Endothelial cell of umbilical vein (primary cell): ENCODE data around the gene DIAPH2. TPM values are rescaled to one million over a fixed set of nuclear protein-coding genes. Genes with fewer than 3 reads are reported as not detected.

Source experiments
- BruUV-seq: library from RNA; stranded (reverse); fragments of 400-500 nt; replicated peaks from 2 replicates; lab custom pipeline; 2021; lab: Mats Ljungman, UMichigan
- CTCF ChIA-PET: fragments of 300-600, 350-600 bp; sonication (Branson Sonifier 250); formaldehyde crosslinking; loops from one replicate; lab custom pipeline; 2021; ENCODE audit warnings: antibody characterized with exemption, inconsistent platforms; lab: Charles Lee
- POLR2A ChIA-PET: fragments of 300-600, 350-600 bp; sonication (Branson Sonifier 250); formaldehyde crosslinking; loops from one replicate; lab custom pipeline; 2021; ENCODE audit warnings: antibody characterized with exemption, inconsistent platforms; lab: Charles Lee
- DNase-seq: peaks from one replicate; pipeline ENCODE4 v3.0.0-alpha.2; 2011; ENCODE audit warnings: low read depth, low spot score
- FAIRE-seq: peaks from 2 replicates; lab custom pipeline; 2011; peaks lifted over from hg19 to GRCh38; lab: Jason Lieb, UNC
- H2AFZ ChIP-seq: 2 replicates; pipeline ENCODE4 v1.6.0; 2012; ENCODE audit warnings: low read depth, low read length, control low read depth, inconsistent platforms
- H3K27ac ChIP-seq: 2 replicates; pipeline ENCODE4 v1.5.1; 2011; ENCODE audit warnings: low read depth, mild to moderate bottlenecking, control low read depth, low read length, moderate library complexity; ENCODE audit not compliant: insufficient read depth
- H3K27me3 ChIP-seq, 2 experiments: 2 replicates each; pipeline versions ENCODE4 v1.6.0 to v1.6.1; 2011; ENCODE audit warnings: low read length in 2 of 2, mixed read lengths in 1 of 2; ENCODE audit not compliant: control insufficient read depth in 2 of 2, insufficient read depth in 2 of 2
- H3K36me3 ChIP-seq, 2 experiments: 2 replicates in 1 of 2; 3 replicates in 1 of 2; pipeline ENCODE4 v1.5.1; 2011; ENCODE audit warnings: low read length in 2 of 2, mild to moderate bottlenecking in 1 of 2, moderate library complexity in 1 of 2; ENCODE audit not compliant: control insufficient read depth in 2 of 2, insufficient read depth in 2 of 2; ENCODE audit errors: extremely low read depth in 1 of 2
- H3K4me1 ChIP-seq: 3 replicates; pipeline ENCODE4 v1.5.1; 2011; ENCODE audit warnings: mild to moderate bottlenecking, low read length; ENCODE audit not compliant: control insufficient read depth, insufficient read depth; ENCODE audit errors: extremely low read depth
- H3K4me2 ChIP-seq: 2 replicates; pipeline ENCODE4 v1.6.1; 2011; ENCODE audit warnings: low read length, control low read depth, mixed read lengths; ENCODE audit not compliant: insufficient read depth
- H3K4me3 ChIP-seq, 3 experiments: fragments of 200-600 bp in 1 of 3; sonication (generic), shearing (Covaris generic) in 1 of 3; replicated peaks in 1 of 3; 2 replicates each; pipeline ENCODE4 v1.5.1; 2011 to 2016; ENCODE audit warnings: control low read depth in 3 of 3, low read length in 3 of 3, mild to moderate bottlenecking in 2 of 3, inconsistent platforms in 1 of 3, low read depth in 1 of 3, moderate library complexity in 1 of 3; ENCODE audit not compliant: insufficient read depth in 1 of 3
- H3K79me2 ChIP-seq: 2 replicates; pipeline ENCODE4 v1.6.0; 2012; ENCODE audit warnings: low read length, inconsistent platforms; ENCODE audit not compliant: control insufficient read depth, insufficient read depth
- H3K9ac ChIP-seq: replicated peaks from 2 replicates; pipeline ENCODE3; 2011; ENCODE audit warnings: low read length, control low read depth; ENCODE audit not compliant: insufficient read depth; ENCODE audit errors: extremely low read depth
- H3K9me1 ChIP-seq: replicated peaks from 3 replicates; pipeline ENCODE4 v1.6.0; 2011; ENCODE audit warnings: mild to moderate bottlenecking, low read length; ENCODE audit not compliant: control insufficient read depth, insufficient read depth; ENCODE audit errors: extremely low read depth
- H3K9me3 ChIP-seq: replicated peaks from 2 replicates; pipeline ENCODE4 v1.5.1; 2012; ENCODE audit warnings: low read length, inconsistent platforms; ENCODE audit not compliant: control insufficient read depth, insufficient read depth
- H4K20me1 ChIP-seq: replicated peaks from 2 replicates; pipeline ENCODE3; 2011; ENCODE audit warnings: mild to moderate bottlenecking, low read length; ENCODE audit not compliant: control insufficient read depth, insufficient read depth; ENCODE audit errors: extremely low read depth
- CTCF ChIP-seq, 2 donors: IDR thresholded peaks; 1 replicate in 1 of 2; 2 replicates in 1 of 2; pipeline ENCODE4 v1.5.1; 2011; ENCODE audit warnings: low read length in 2 of 2, mild to moderate bottlenecking in 2 of 2, moderate library complexity in 2 of 2, control low read depth in 1 of 2, inconsistent platforms in 1 of 2, low read depth in 1 of 2; ENCODE audit not compliant: insufficient read depth in 1 of 2; ENCODE audit errors: extremely low read depth in 1 of 2
- EZH2 ChIP-seq: IDR thresholded peaks from 2 replicates; pipeline ENCODE4 v1.6.1; 2012; ENCODE audit warnings: borderline replicate concordance, low read depth, mild to moderate bottlenecking, moderate library complexity, low read length, inconsistent platforms; ENCODE audit not compliant: severe bottlenecking
- FOS ChIP-seq: IDR thresholded peaks from 2 replicates; pipeline ENCODE4 v1.6.1; 2011; ENCODE audit warnings: mild to moderate bottlenecking, low read length, moderate library complexity, borderline replicate concordance; ENCODE audit not compliant: insufficient read depth
- GATA2 ChIP-seq: IDR thresholded peaks from 2 replicates; pipeline ENCODE4 v1.7.0; 2011; ENCODE audit warnings: low read depth, mild to moderate bottlenecking, moderate library complexity, mixed read lengths, low read length; ENCODE audit not compliant: insufficient read length, insufficient read depth
- JUN ChIP-seq: IDR thresholded peaks from 2 replicates; pipeline ENCODE4 v1.6.1; 2011; ENCODE audit warnings: borderline replicate concordance, low read depth; ENCODE audit not compliant: insufficient read length, insufficient read depth
- MAX ChIP-seq: IDR thresholded peaks from 2 replicates; pipeline ENCODE4 v1.6.1; 2011; ENCODE audit not compliant: insufficient read depth, insufficient read length
- MYC ChIP-seq: IDR thresholded peaks from one replicate; pipeline ENCODE4 v1.6.1; 2011; ENCODE audit warnings: mild to moderate bottlenecking, low read depth, low read length
- POLR2A ChIP-seq: IDR thresholded peaks from 2 replicates; pipeline ENCODE4 v1.6.1; 2012; ENCODE audit warnings: low read depth, mild to moderate bottlenecking, control low read depth, low read length
- POLR2AphosphoS5 ChIP-seq: IDR thresholded peaks from 2 replicates; pipeline ENCODE4 v1.6.1; 2012; ENCODE audit warnings: low read depth, mild to moderate bottlenecking, control low read depth, low read length, moderate library complexity; ENCODE audit not compliant: insufficient read depth
- dilution Hi-C: fragments of 300-500 bp; cut with MboI; formaldehyde crosslinking; loops from one replicate; pipeline ENCODE4 v1.15.0; 2019; ENCODE audit warnings: low sequenced_read_pairs; ENCODE audit not compliant: extremely low pct_ligation_motif_present
- intact Hi-C: fragments of 100-400 bp; cut with micrococcal nuclease; formaldehyde crosslinking; loops from one replicate; pipeline ENCODE4 v1.10.0; 2022
- polyA plus RNA-seq, 4 experiments: library from polyadenylated mRNA; depleted of rRNA in 3 of 4; stranded (reverse) in 3 of 4; unstranded in 1 of 4; fragments of >200 nt; gene quantifications; 2 replicates each; pipeline versions ENCODE4 v1.2.1 to v1.2.3, GENCODE V29; 2011 to 2012; ENCODE audit warnings: missing spikeins in 1 of 4
- total RNA-seq: library from RNA; stranded (reverse); gene quantifications from 2 replicates; pipeline ENCODE4 v1.2.3, GENCODE V29; 2021

The DIAPH2 gene
- total and polyA plus RNA-seq, 2 donors (not counting 3 experiments of a cell fraction or from before 2014, with no cell fraction given) = 3.0 to 30.0 TPM

GRCh38 chrX:97380200-97380599 is 695.6 kb downstream of the DIAPH2 start:
- no peaks in the 10 kb centered on the region for H3K9me1 ChIP-seq
- no peak overlapping the region for H3K4me3 ChIP-seq
- H3K9ac ChIP-seq = no peak overlapping the region
- POLR2A ChIA-PET = no interaction called here
- no peaks in the 10 kb centered on the region for H3K36me3 ChIP-seq
- BruUV-seq = no TSS peak
- no peak overlapping the region for H3K27ac ChIP-seq
- H3K4me1 ChIP-seq = peaks cover 13% of the 10 kb centered on the region
- H3K4me2 ChIP-seq = no peak overlapping the region
- intact Hi-C loops (no loop called here), dilution Hi-C loops (no loop called here)
- FAIRE-seq = no peak
- H2AFZ ChIP-seq = no peak overlapping the region
- CTCF ChIA-PET = no interaction called here
- no peaks in the 10 kb centered on the region for H3K9me3 ChIP-seq
- no peaks in the 10 kb centered on the region for H3K27me3 ChIP-seq
- DNase-seq = no peak
- TF ChIP-seq GATA2 (no peak), MYC (no peak), CTCF (IDR thresholded peaks at IDR 0.05; ENCODE audit: extremely low read depth in 1 of 2, insufficient read depth in 1 of 2, low read depth in 1 of 2, low read length in 2 of 2) (no peak), MAX (no peak), FOS (no peak), EZH2 (no peak), POLR2AphosphoS5 (no peak), JUN (no peak), POLR2A (no peak)
- no peaks in the 10 kb centered on the region for H4K20me1 ChIP-seq
- H3K79me2 ChIP-seq = no peaks in the 10 kb centered on the region
